Body of pancreas (tissue), 4 donors: ENCODE results near the gene MTREX. TPM values are rescaled to one million over a fixed set of nuclear protein-coding genes. Genes with fewer than 3 reads are reported as not detected.

Experiments
- ATAC-seq: fragments of 150-250 bp; one replicate; pipeline ENCODE4 v1.9.1; 2016
- DNase-seq, 4 donors: peaks; one replicate each; pipeline ENCODE4 v3.0.0-alpha.2; 2019
- H3K27ac ChIP-seq, 4 donors: fragments of 200-600 bp; sonication (generic); 1 replicate in 3 of 4; 2 replicates in 1 of 4; pipeline versions ENCODE4 v1.5.1 to v1.6.1; 2016 to 2019; ENCODE audit warnings: mild to moderate bottlenecking in 1 of 4, mixed read lengths in 1 of 4, moderate library complexity in 1 of 4
- H3K27me3 ChIP-seq, 2 donors: fragments of 200-600 bp; sonication (generic); one replicate each; pipeline ENCODE4 v1.6.0; 2016; ENCODE audit warnings: mild to moderate bottlenecking in 1 of 2
- H3K36me3 ChIP-seq, 2 donors: fragments of 200-600 bp; sonication (generic); replicated peaks in 1 of 2; 2 replicates each; pipeline ENCODE4 v1.5.1; 2016; ENCODE audit warnings: low read depth in 2 of 2; ENCODE audit not compliant: insufficient read depth in 1 of 2
- H3K4me1 ChIP-seq: fragments of 200-600 bp; sonication (generic); one replicate; pipeline ENCODE4 v1.6.0; 2016
- H3K4me3 ChIP-seq, 2 donors: fragments of 200-600 bp; sonication (generic); 1 replicate in 1 of 2; 2 replicates in 1 of 2; pipeline ENCODE4 v1.5.1; 2016 to 2019
- H3K9me3 ChIP-seq, 3 donors: fragments of 200-600 bp; sonication (generic); 1 replicate in 2 of 3; 2 replicates in 1 of 3; pipeline ENCODE4 v1.5.1; 2016
- CTCF ChIP-seq, 7 experiments: fragments of 450-650 bp in 4 of 7; fragments of 200-600 bp in 3 of 7; sonication (generic) in 3 of 7; IDR thresholded peaks; one replicate each; pipeline ENCODE4 v1.5.1; 2016 to 2019; ENCODE audit warnings: antibody characterized with exemption in 7 of 7
- POLR2A ChIP-seq, 3 donors: fragments of 450-650 bp; IDR thresholded peaks; one replicate each; pipeline ENCODE4 v1.6.1; 2016; ENCODE audit warnings: antibody characterized with exemption in 3 of 3, mild to moderate bottlenecking in 2 of 3
- WGBS, 2 donors: methylation state at CpG; one replicate each; pipeline ENCODE4 v1.1.5; 2017; 5-methylcytosine and 5-hydroxymethylcytosine counted together
- intact Hi-C: fragments of 100-400 bp; cut with DNase I; formaldehyde crosslinking; loops from one replicate; pipeline ENCODE4 v1.15.1; 2023
- total RNA-seq, 2 donors: library from RNA; depleted of rRNA; stranded (reverse); fragments of >200 nt; gene quantifications; one replicate each; pipeline ENCODE4 v1.1.0, GENCODE V29; 2016

Gene MTREX
- total RNA-seq, 2 donors from 2014 or later, result 35.5 to 36.9 TPM

GRCh38 chr5:55402199-55402598, 94.4 kb downstream of the MTREX start:
- Histone ChIP-seq H3K27ac (no peak overlapping the region), H3K27me3 (no peaks in the 10 kb centered on the region), H3K4me1 (no peaks in the 10 kb centered on the region), H3K9me3 (no peaks in the 10 kb centered on the region), H3K36me3 (peaks cover 9 to 12% of the 10 kb centered on the region in 2 donors), H3K4me3 (no peak overlapping the region)
- DNase-seq (no peak), ATAC-seq (no peak)
- WGBS, 2 donors, result 38 to 47% methylated on average over 2 of the region's 2 CpGs
- TF ChIP-seq POLR2A (IDR thresholded peaks at IDR 0.05) (no peak), CTCF (IDR thresholded peaks at IDR 0.05) (no peak)
- intact Hi-C loops, result no loop called here

GRCh38 chr5:55406292-55406691, 98.5 kb downstream of the MTREX start:
- no peak overlapping the region for H3K4me3 ChIP-seq
- no peaks in the 10 kb centered on the region for H3K27me3 ChIP-seq
- intact Hi-C loops, result no loop called here
- H3K27ac ChIP-seq, result no peak overlapping the region
- DNase-seq, result no peak
- no peaks in the 10 kb centered on the region for H3K4me1 ChIP-seq
- H3K9me3 ChIP-seq, result no peaks in the 10 kb centered on the region
- TF ChIP-seq POLR2A (IDR thresholded peaks at IDR 0.05) (no peak), CTCF (IDR thresholded peaks at IDR 0.05) (no peak)
- ATAC-seq, result no peak
- 87 to 100% methylated on average over 1 to 2 of the region's 2 CpGs for WGBS, 2 donors
- H3K36me3 ChIP-seq, result peaks cover 0 to 12% of the 10 kb centered on the region in 2 donors

GRCh38 chr5:55407059-55407684, 99.4 kb downstream of the MTREX start:
- Histone ChIP-seq H3K27ac (no peak overlapping the region), H3K9me3 (no peaks in the 10 kb centered on the region), H3K36me3 (peaks cover 0 to 10% of the 10 kb centered on the region in 2 donors), H3K4me3 (no peak overlapping the region), H3K27me3 (no peaks in the 10 kb centered on the region), H3K4me1 (no peaks in the 10 kb centered on the region)
- intact Hi-C loops, result no loop called here
- 19 to 20% methylated on average over 1 of the region's 1 CpG for WGBS, 2 donors
- DNase-seq, result peak; percentile 24 to 53 (median 41)
- no peak for ATAC-seq
- TF ChIP-seq POLR2A (IDR thresholded peaks at IDR 0.05) (no peak), CTCF (IDR thresholded peaks at IDR 0.05) (peak; percentile 46 to 70 (median 61))

GRCh38 chr5:55407984-55408383, 100.2 kb downstream of the MTREX start:
- H3K4me1 ChIP-seq, result no peaks in the 10 kb centered on the region
- ATAC-seq (no peak), DNase-seq (no peak)
- 81 to 87% methylated on average over 3 of the region's 3 CpGs for WGBS, 2 donors
- TF ChIP-seq CTCF (IDR thresholded peaks at IDR 0.05) (no peak), POLR2A (IDR thresholded peaks at IDR 0.05) (no peak)
- H3K27ac ChIP-seq, result no peak overlapping the region
- no peaks in the 10 kb centered on the region for H3K9me3 ChIP-seq
- peaks cover 0 to 8% of the 10 kb centered on the region in 2 donors for H3K36me3 ChIP-seq
- H3K27me3 ChIP-seq, result no peaks in the 10 kb centered on the region
- intact Hi-C loops, result no loop called here
- H3K4me3 ChIP-seq, result no peak overlapping the region

GRCh38 chr5:55409775-55410174, 102.0 kb downstream of the MTREX start:
- intact Hi-C loops, result no loop called here
- 97 to 100% methylated on average over 1 of the region's 1 CpG for WGBS, 2 donors
- no peak for ATAC-seq
- Histone ChIP-seq H3K36me3 (peaks cover 0 to 5% of the 10 kb centered on the region in 2 donors), H3K4me1 (peaks cover 5% of the 10 kb centered on the region), H3K9me3 (no peaks in the 10 kb centered on the region), H3K4me3 (no peak overlapping the region), H3K27me3 (no peaks in the 10 kb centered on the region), H3K27ac (no peak overlapping the region)
- no peak for TF ChIP-seq CTCF (IDR thresholded peaks at IDR 0.05)
- no peak for TF ChIP-seq POLR2A (IDR thresholded peaks at IDR 0.05)
- no peak for DNase-seq
